HG03469 (cell line): ENCODE results near the gene PAXX.

Source experiments
- ATAC-seq: cut with Tn5 transposase; IDR thresholded peaks from one replicate; pipeline ENCODE4 v1.9.1; 2021; ENCODE audit warnings: mild to moderate bottlenecking, moderate library complexity, moderate number of reproducible peaks; ENCODE audit not compliant: unreplicated experiment

PAXX gene

DNA sequence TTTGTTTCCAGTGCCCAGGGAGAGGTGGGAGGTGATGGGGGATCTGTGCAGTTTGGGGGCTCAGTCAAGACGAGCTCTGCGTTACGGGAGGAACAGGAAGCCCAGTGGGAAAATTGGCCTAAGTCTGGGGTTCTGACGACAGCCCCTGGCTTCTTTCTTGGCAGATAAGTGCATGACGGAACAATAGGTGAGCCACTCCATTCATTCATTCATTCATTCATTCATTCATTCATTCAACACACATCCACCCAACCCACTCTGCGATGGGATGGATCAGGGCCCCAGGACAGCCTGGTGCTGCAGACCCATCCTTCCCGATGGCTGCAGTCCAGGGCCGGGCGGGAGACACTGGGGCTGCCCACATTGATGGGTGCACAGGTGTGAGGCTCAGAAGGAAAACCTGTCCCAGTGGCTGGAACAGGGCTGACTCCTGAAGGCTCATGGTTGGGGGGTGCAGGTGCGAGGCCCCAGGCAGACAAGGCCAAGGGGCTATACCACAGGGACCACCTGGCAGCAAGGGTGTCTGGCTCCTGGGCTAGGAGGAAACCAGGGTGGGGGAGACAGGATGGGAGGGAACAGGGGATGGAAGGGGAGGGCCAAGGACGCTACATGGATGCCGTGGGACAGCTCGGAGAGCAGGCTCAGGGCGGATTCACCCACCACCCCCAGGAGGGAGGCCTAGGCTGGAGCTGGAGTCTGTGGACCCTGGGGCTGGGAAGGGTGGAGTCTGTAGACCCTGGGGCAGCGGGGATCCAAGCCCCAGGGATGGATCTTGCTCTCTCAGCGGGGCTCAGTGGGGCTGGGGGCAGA, 11.3 kb upstream of the PAXX start:
- ATAC-seq: no peak

DNA sequence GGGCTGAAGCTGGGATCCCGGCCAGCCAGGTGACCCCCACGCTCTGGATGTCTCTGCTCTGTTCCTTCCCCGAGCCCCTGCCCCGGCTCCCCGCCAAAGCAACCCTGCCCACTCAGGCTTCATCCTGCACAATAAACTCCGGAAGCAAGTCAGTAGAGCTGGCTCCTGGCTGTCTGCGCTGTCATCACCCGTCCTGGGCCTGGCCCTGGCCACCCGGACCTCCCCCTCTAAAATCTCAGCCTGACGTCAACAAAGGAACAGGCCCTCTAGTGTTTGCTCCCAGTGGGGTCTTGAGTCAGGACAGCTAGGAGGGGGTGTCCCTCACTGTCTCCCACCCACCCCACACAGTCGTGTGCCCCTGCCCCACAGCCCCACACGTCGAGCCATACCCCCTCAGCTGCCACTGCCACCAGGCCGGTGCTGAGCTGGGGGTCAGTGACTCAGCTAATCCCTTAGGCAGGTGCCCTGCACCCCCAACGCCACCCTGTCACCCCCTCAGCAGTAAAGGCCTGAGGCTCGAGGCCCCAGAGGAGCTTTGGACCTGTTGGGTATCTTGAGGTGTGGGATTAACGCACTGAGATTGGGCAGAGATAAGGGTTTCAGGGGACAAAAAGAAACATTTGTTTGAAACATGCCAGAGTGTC, 10.5 kb upstream of the PAXX start:
- ATAC-seq: no peak

- no peak for ATAC-seq
Observed at GRCh38 chr9:136982232-136983051, 9.8 kb upstream of the PAXX start, which contains the start of gene LCNL1. TSS of gene LCNL1 (plus strand) at chr9:136982993. CDS start at chr9:136983587, 594 bp downstream.

- no peak for ATAC-seq
Observed at GRCh38 chr9:136983167-136983566, 9.1 kb upstream of the PAXX start.

DNA sequence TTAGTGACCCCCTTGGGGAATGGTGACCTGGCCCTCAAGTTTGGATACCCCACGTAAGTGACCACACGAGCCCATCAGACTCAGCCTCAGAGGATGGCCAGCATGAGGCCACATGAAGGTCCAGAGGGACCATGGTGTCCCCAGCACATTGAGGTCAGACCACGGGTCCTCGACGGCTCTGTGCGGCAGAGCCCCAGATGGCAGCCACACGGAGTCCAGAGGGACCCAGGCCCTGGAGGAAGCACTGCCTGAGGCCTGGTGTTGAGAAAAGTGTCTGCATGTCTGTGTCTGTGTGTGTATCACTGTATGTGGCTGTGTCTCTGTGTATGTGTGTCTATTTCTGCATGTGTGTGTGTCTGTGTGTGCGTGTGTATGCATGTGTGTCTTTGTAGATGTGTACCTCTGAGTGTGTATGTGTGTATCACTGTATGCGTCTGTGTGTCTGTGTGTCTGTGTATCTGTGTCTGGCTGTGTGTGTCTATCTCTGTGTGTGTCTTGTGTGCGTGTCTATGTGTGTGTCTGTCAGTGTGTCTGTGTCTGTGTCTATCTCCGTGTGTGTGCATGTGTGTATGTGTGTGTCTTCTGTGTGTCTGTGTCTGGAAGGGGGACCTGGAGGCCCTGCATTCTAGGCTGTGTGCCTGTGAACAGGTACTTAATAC, 8.4 kb upstream of the PAXX start:
- ATAC-seq: no peak

- no peak for ATAC-seq
Observed at GRCh38 chr9:136984464-136985026, 7.7 kb upstream of the PAXX start.

DNA sequence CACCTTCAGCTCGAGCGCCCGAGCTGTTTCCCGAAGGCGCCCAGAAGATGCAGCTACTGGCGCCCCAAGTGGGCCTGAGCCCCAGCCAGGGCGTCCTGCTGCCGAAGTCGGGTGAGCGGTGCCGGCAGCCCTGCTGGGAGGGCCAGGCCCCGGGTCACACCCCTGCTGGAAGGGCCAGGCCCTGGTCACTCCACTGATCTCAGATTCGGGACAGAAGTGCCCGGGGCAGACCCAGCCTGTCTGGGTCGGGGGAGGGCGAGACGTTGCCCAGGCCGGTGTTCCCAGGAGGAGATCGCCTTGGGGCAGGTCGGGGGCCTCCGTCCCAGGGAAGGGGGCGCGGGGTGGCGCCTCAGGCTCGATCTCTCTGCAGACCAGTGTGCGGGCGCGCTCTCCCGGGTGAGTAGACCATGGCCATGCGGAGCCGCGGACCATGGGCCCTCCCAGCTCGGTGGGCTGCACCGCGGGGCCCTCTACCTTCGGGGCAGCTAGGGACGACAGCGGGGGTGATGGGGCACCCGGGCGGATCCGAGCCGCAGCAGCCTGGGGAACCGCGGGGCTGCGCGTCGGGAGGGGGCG, 7.1 kb upstream of the PAXX start:
- no peak for ATAC-seq

DNA sequence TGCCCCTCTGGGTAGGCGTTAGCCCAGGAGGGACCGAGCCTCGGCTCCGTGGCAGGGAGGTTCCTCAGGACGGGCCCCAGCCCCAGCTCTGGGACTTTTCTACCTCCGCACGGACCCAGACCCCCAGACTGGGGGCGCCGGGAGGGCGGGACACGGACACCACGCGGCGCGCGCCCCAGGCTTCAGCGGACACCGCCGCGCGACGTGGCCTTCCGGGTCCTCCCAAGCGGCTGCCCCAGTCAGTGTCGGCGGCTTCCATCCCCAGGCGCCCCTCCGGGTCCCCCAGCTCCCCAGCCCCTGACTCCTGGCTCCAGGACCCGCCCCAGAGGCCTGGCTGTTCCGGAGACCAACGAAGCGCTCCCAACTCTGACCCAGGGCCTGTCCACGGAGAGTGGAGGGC, 6.4 kb upstream of the PAXX start:
- no peak for ATAC-seq

DNA sequence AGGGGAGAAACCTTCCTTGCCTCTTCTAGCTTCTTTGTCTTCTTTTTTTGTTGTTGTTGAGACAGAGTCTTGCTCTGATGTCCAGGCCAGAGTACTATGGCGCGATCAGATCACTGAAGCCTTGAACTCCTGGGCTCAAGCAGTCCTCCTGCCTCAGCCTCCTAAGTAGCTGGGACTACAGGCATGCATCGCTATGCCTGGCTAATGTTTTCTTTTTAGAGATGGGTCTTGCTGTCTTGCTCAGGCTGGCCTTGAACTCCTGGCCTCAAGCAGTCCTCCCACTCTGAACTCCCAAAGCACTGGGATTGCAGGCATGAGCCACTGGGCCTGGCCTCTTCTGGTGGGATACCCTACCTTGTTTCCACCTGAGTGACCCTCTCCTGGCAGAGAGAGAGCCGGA, 3.4 kb upstream of the PAXX start:
- no peak for ATAC-seq

- ATAC-seq: no peak
Observed at GRCh38 chr9:136990242-136990911, 1.8 kb upstream of the PAXX start.

- no peak for ATAC-seq
Observed at GRCh38 chr9:136992819-136993369, 672 bp downstream of the PAXX start.

GRCh38 chr9:136994180-136994887, 2.1 kb downstream of the PAXX start:
- ATAC-seq: no peak

- no peak for ATAC-seq
Observed at GRCh38 chr9:136994888-136995230, 2.6 kb downstream of the PAXX start.

DNA sequence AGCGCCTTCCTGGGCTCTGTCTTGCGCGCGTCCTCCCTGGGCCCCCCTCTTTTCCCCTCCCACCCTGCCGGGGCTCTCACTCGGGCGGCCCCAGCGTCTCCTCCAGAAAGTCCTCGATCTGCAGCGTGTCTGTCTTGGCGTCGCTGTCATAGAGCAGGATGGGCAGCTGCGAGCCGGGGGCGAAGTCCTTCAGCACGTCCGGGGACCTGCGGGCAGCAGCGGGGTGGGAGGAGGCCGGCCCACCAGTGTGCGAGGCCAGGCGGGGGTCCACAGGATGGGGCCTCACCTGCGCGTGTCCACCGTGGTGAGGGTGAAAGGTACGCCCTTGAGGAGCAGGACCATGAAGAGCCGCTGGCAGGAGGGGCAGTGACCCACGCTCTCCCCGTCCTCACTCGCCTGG, 3.1 kb downstream of the PAXX start:
- ATAC-seq: no peak

GRCh38 chr9:136995772-136996311, 3.6 kb downstream of the PAXX start:
- ATAC-seq: no peak

DNA sequence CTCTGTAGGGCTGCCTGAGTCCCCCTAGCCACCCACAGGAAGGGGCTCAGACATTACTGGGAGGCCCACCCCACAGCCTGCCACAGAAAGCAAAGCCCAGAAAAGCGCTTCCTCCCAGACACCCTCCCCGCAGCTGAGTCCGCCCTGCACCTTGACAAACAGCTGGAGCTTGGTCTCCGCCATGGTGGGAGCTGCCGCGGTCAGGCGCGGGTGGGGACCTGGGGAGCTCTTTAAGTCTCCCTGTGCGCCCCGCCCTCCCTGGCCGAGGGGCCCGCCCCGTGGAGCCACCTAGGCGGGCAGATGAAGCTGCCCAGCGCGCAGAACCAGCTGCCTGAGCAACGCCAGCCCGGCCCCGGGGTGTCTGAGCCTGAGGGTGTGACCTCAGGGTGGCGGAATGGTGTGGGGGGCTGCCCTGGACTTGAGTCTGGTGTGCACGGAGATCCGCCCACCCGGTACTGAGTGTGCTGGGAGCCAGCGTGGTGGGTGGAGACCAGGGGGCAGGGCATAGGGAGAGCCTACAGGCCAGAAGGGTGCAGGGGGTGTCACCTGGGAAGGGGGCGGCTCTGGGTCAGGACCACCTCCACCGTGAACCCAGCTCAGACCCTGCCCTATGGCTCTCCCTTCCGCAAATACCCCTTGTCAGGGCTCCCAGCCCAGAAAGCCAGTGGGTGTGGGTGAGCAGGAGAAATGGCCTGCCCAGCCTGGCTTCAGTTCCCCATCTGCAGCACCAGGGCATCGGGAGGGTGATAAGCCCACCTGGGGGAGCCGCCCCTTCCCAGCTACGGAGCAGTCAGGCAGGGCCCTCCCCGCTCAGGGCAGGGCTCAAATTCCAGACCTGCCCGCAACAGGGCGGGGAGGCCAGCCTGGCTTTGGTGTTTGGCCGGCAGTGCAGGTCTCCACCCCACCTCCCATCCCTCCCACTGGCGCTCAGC, 4.4 kb downstream of the PAXX start, which contains the start of gene CLIC3:
Gene CLIC3 (minus strand): TSS at position 208 of the 932 bp plus-strand sequence. CDS start 25 bp downstream, at position 183.
- ATAC-seq: no peak

GRCh38 chr9:136997371-136997770, 5.1 kb downstream of the PAXX start:
- no peak for ATAC-seq
